Measurements from ENCODE around the gene TMF1. TPM values are rescaled to one million over a fixed set of nuclear protein-coding genes. Genes with fewer than 3 reads are reported as not detected.

TMF1 gene
- polyA plus RNA-seq, 4 donors: 36.2 to 45.0 (median 42.1) TPM

DNA sequence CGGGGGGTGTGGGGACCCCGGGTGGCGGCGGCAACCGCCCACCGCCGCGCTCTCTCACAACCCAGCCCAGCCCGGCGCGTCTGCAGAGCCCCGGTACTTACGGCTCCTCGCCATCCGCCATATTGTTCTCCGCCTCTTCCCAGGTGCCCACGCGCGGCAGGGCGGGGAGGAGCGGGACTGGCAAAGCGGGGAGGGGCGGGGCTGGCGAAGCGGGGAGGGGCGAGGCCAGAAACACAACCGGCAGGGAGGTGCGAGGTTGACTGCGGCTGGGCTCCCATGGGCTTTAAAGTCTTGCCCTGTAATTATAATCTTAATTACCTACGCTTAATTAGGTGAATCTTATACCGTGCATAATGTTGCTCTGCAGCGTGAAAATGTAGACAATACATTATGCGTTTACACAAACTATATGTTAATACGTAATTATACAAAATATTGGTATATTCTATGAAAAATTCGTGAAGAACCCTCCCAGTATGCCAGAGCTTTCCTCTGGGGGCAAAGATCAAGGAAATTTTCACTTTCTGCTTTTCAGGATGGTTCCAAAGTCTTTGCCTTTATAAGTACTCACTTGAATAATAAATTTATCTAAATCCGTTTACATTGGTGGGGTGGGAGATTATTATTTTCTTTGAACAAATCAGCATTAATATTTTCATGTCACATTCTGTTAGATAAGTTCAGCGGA lies 28.2 kb upstream of the TMF1 start, which contains the start of gene UBA3:
TSS of gene UBA3 (minus strand) at position 133 of the 688 bp plus-strand sequence. CDS start at position 121, 12 bp downstream.
- peak in 3 of 4 donors; percentile 71 to 75 (median 75) for DNase-seq (ENCODE audit: low read depth in 4 of 4, low spot score in 3 of 4)

DNA sequence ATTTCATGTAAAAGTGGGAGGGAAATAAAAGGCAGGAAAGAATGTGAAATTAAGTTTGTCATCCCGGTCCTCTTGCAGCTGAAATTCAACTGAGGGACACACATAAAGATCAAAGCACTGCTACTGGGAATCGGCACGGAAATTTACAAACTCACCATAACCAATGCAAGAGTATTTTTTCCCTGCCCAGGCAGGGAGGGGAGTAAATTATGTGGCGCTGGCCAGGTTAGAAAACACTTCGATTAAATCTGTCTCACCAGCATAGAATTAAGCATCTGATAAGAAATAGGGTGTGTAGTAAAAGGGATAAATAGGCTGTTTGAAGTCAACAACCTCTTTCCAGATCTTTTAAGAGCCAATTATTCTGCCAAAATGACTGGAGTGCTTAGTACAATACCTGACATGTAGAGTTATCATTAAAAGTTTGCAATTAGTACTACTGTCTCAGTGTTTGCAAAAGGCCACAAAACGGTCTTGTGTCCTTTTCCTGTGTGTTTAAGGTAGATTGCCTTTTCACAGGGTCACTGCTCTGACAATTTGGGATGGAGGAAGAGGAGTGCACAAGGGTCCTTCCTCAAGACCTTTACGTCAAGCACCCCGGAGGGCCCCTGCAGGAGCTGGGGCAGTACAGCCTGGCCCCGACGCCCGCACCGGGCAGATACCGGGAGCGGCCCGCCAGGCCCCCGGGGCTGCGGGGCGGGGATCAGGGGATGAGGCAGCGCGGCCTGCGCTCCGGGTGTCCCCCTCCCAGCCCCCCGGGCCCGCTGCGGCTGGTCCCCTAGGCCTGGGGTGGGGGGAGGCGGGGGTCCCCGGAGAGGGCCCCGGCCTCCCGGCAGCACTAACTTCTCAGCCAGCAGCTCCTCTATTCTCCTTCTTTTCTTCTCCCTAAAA lies 27.4 kb upstream of the TMF1 start:
- no peak for DNase-seq (ENCODE audit: low read depth in 4 of 4, low spot score in 3 of 4)

DNA sequence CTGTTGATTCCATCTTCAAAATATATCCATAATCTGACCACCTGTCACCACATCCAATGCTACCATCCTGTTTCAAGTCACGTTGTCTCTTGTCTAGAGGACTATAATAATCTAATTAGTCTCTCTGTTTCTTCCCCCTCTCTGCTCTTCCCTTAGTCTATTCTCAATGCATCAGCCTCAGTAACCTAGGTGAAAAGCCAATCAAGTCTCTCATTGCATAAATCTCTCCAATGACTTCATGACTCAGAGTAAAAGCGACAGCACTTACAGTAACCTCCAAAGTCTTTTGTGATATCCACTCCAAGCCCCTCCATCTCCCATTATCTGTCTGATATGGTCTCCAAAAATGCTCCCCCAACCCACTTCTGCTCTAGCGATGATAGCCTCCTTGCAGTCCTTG lies 20.8 kb upstream of the TMF1 start:
- DNase-seq (ENCODE audit: low read depth in 4 of 4, low spot score in 3 of 4): no peak

DNA sequence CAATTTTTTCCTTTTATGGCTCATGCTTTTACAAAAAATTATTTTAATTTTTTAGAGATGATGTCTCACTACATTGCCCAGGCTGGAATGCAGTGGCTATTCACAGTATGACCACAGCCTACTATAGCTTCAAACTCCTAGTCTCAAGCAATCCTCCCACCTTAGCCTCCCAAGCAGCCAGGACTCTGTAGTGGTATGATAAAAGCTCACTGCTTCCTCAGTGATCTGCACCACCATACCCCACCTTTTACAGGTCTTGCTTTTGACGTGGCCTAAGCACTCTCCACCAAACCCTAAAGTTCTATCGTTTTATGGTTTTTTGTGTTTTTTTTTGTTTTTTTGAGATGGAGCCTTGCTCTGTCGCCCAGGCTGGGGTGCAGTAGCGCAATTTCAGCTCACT lies 14.0 kb upstream of the TMF1 start:
- DNase-seq (ENCODE audit: low read depth in 4 of 4, low spot score in 3 of 4): no peak

DNA sequence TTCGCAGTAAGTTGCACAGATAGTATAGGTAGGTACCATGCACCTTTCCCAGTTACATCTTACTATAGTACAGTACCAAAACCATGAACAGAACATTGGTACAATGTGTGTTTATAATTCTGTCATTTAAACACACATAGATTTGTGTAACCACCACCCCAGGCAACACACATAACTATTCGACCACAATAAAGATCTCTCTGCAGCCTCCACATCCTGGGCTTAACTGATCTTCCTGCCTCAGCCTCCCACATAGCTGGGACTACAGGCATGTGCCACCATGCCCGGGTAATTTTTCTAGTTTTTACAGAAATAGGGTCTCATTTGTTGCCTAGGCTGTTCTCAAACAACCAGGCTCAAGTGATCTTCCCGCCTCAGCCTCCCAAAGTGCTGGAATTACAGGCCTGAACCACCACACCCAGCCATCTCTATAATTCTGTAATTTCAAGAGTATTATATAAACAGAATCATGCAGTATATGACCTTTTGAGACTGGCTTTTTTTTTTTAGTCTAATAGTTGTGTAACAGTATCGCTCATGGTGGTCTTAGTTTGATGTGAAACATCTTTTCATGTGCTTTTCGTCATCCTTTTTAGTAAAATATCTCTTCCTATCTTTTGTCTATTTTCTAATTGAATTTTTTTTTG lies 13.3 kb upstream of the TMF1 start:
- no peak for DNase-seq (ENCODE audit: low read depth in 4 of 4, low spot score in 3 of 4)

DNA sequence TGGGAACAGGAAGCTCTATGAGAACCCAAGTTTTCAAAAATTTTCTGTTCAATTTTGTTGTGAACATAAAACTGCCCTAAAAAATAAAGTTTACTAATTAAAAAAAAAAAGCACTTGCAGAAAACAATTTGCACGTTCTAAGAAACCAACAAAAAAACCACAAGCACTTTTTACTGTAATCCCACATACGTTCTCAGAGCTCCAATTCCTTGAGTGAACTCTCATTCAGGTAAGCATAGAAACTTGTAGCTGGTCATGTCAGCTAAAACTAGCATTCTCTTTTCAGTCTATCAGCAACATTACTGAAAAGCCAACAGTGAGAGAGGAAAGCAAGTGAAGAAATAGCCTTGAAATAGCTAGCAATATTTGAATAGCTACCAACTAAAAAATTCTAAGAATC lies 11.5 kb upstream of the TMF1 start:
- DNase-seq (ENCODE audit: low read depth in 4 of 4, low spot score in 3 of 4): no peak

DNA sequence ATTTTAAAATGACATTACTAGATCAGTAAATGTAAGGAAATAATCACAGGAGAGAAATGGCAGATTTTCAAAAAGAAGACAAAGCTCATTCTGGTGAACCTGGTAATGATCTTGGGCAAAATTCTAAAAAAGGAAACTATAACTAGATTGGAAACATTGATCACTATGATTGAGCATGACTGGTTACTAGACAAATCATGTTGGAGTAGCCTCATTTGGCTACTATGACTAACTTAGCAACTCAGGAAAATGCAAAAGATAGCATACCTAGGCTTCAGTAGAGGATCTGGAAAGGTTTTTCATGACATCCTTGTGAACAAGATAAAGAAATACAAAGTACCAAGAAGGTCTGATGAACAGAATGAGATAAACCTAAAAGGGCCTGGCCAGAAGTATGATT lies 7.6 kb upstream of the TMF1 start:
- no peak for DNase-seq (ENCODE audit: low read depth in 4 of 4, low spot score in 3 of 4)

DNA sequence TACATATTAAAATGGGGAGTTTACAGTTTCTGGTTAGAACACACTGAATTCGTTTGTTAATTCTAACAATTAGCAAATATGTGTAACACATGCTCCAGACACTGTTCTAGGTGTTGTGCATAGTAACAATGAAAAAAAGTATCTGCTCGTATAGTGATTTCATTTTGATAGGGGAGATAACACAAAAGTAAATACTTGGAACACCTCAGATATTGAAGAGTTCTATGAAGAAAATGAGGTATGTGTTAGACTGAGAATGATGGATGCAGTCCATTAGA lies 6.8 kb upstream of the TMF1 start:
- no peak for DNase-seq (ENCODE audit: low read depth in 4 of 4, low spot score in 3 of 4)

DNA sequence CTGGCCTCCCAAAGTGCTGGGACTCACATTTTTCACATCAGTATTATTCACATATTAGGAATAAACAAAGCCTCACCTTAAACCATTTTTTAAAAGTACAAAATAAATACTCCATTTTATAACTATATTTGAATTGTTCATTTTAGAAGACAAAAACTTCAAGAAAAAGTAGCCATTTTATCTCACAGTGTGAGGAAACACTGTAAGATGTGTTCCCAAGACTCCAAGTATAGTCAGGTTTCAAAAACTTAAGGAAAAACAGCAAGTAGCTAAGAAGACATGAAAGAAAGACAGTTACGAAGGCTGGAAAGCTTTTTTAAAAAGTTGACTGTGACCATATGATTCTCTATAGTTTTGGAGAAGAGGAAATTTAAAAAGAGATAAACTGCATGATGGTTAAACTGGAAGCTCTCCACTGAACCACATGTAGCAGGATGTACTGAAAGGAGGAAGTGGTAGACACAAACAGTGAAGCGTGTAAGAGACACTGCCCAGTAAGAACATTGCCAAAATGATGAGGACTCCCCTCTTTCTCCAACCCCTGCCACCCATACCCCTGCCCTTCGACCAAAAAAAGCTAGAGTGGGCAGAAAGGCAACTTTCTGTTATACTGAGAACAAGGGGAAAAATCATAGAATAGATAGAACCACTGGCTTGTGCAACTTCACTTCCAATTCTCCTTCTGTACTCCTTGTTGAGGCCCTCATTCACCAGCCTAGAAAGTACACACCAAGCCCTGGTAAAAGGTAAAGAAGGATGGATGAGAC lies 6.2 kb upstream of the TMF1 start:
- no peak for DNase-seq (ENCODE audit: low read depth in 4 of 4, low spot score in 3 of 4)

DNA sequence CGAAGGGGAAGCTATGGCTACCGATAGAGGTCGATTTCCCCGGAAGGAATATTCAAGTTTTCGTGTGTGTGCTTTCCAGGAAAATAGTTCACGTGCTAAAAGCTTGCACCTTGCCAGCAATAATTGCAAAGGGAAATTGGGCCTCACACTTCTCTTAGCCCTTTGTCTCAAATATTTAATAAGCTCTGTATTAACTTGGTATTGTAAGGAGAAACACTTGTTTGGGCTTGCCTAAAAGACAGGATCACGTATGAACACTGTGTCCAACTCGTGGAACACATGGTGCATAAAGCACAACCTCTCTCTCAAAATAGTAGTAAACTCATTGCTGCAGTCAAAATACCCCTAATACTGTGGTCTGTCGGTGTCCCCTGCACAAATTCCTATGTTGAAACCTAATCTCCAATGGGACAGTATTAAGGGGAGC lies 352 bp upstream of the TMF1 start:
- no peak for DNase-seq (ENCODE audit: low read depth in 4 of 4, low spot score in 3 of 4)

DNA sequence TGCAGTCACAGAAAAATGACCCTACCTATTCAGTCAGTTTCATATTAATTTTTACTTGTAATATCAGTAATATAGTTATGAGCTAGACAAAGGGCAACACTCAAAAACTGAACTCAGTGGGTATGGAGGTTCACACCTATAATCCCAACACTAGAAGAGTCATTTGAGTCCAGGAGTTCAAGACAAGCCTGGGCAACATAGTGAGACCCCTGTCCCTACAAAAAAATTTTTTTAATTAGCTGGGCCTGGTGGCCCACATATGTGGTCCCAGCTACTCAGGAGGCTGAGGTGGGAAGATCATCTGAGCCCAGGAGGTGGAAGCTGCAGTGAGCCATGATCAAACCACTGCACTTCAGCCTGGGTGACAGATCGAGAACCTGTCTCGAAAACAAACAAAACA lies 3.1 kb downstream of the TMF1 start:
- no peak for DNase-seq (ENCODE audit: low read depth in 4 of 4, low spot score in 3 of 4)

DNA sequence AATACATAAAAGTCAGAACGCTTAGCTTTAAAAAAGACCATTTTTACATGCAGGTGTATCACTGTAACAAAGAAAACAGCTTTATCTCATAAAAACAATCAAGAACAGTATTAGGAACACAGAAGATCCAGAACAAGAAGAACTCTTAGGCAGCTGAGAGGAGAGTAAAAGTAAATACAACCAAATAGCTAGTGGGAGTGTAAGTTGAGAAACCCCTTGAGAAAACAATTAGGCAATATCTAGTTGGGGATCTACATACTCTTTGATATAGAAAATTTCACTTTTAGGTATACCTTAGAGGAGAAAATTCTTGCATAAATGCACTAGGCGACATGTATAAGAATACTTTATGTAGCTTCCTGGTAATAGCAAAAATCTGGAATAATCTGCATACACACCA lies 7.5 kb downstream of the TMF1 start:
- no peak for DNase-seq (ENCODE audit: low read depth in 4 of 4, low spot score in 3 of 4)

DNA sequence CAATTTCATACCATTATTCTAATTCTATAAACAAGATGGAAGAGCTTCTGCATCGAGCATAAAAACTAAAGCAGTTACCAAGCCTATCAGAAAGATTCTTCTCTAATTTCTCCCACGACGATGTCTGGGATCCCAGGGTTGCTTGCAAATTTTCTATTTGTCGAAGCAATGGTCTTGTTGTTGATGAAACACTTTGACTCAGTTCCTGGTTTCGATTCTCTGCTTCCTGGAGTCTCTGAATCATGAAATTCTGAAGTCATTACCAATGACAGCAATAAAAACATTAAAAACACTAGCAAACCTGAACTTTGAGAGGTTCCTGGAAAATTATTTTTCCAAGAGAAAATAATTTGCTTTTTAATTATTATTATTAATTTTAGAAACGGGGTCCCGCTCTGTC lies 18.7 kb downstream of the TMF1 start:
- DNase-seq (ENCODE audit: low read depth in 4 of 4, low spot score in 3 of 4): no peak

DNA sequence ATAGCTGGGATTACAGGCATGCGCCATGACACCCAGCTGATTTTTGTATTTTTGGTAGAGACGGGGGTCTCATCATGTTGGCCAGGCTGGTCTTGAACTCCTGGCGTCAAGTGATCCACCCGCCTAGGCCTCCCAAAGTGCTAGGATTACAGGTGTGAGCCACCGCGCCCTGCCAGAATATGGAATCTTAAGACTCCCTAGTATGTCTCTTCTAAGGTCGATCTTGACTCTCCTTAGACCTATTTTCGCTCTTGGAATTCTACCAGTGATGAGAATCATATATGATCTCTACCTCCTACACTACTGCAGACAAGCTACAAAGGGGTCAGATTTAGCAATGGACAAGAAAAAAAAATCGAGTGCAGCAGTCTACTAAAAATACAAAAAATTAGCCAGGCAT lies 19.4 kb downstream of the TMF1 start:
- no peak for DNase-seq (ENCODE audit: low read depth in 4 of 4, low spot score in 3 of 4)

DNA sequence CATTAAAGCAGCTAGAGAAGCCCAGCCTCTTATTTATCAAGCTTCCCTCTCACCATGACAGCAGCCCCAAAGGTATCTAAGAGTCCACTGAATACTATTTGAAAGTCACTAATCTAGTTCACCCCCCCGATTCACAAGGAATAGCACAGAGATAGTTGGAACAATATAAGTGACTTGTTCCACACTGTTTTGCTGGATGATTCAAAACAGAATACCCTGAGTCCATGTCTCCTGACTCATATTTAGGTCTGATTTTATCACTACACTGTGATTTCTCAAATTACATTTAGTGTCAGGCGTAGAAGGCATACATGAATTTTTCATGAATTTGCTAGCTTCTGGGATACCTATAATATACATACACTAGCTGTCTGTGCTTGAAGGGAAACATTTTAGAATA lies 20.0 kb downstream of the TMF1 start:
- no peak for DNase-seq (ENCODE audit: low read depth in 4 of 4, low spot score in 3 of 4)

DNA sequence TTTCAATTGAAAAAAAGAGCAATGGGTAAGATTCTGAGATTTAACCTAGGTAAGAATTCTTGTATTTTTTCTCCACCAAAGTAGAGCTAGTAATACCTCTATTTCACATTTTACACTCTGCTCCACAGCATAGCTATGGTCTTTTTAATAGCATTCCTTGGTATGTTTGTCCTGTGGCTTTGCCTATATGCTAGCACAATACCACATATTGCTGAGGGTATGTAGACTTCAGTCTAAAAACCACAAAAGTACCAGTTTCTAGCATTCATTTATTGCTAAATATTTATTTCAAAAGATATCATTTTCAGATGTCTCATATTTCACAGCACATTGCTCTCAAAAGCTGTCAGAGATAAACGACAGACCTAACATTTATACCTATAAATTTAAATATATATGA lies 20.5 kb downstream of the TMF1 start:
- no peak for DNase-seq (ENCODE audit: low read depth in 4 of 4, low spot score in 3 of 4)

DNA sequence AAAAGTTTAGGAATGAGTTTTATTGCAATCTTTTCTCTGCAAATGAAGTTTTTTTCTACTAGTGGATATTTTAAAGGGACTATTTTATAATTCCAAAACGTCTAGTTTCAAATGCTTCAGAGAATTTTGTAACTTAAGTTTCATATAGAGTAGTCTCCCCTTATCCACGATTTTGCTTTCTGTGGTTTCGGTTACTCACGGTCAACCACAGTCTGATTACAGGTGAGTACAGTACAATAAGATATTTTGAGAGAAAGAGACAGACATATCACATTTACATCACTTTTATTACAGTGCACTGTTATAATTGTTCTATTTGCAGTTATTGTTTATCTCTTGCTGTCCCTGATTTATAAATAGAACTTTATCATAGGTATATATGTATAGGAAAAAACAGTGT lies 31.3 kb downstream of the TMF1 start:
- no peak for DNase-seq (ENCODE audit: low read depth in 4 of 4, low spot score in 3 of 4)

DNA sequence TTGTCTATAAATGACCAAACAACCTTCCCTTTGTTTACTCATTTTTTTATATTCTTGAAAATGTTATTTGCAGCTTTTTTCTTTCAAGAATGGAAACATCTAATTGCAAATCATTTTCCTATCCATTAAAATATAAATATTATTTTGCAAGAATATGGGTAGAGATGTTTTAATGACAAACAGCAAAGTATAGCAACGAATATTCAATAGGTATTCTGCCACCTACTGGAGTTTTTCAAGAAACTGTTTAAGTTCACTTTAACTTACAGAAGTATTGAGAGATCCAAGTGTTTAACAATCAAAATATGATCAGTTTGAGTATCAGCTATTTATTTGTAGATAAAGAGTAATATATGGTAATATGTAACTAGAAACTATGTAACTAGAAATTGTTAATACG lies 31.7 kb downstream of the TMF1 start:
- no peak for DNase-seq (ENCODE audit: low read depth in 4 of 4, low spot score in 3 of 4)

DNA sequence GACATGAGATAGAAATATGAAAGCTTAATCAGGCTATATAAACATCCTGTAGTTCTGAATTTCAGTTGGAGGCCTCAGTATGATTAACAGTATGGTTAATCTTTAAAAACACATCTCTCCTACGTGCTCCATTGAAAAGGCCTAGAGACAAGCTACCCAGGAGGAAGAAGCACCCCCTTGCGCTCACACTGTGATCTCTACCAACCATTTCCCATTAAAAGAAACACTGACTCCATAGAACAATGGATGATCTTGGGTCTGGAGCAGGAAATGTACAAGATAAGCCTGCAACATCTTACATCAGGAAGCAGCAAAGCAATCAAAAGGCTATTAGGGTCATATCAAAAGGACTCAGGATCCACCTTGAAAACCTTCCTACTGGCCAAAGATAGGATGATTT lies 35.2 kb downstream of the TMF1 start:
- no peak for DNase-seq (ENCODE audit: low read depth in 4 of 4, low spot score in 3 of 4)

DNA sequence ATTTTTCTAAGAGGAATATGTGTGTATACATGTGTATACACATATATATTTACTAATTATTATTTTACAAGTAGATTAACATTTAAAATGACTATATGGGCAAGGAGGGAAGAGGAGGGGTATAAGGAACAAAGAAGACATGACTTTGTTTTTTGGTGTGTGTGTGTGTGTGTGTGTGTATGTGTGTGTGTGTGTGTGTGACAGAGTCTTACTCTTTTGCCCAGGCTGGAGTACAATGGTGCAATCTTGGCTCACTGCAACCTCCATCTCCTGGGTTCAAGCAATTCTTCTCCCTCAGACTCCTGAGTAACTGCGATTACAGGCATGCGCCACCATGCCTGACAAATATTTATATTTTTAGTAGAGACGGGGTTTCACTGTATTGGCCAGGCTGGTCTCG lies 36.0 kb downstream of the TMF1 start:
- no peak for DNase-seq (ENCODE audit: low read depth in 4 of 4, low spot score in 3 of 4)

DNA sequence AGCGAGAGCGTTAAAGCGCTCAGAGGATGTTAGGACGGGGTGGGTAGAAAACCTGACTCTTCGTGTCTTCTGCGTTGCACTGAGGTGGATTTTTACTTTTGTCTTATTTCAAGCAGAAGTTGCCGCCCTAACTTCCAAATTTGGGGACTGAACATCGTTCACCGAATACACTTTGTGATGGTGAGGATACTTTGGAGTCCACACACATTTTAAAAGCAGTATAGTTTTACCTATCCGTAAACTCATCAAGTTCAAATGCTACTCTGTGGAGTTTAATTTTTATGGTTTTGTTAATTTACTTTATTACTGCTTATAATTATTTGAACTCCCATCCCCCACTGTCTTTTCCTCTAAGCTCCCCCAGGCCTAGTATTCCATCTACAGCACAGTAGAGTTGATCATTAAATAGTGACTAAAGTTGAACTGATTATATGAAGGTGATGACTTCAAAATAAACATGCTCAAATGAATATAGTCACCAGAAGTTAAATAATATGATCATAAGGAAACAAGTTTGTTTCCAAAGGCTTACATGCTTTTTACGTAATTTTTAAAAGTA lies 38.0 kb downstream of the TMF1 start:
- no peak for DNase-seq (ENCODE audit: low read depth in 4 of 4, low spot score in 3 of 4)

All from right renal pelvis (tissue), 4 donors.